ENCODE results near the gene HLA-DPB1.

Gene HLA-DPB1

DNA sequence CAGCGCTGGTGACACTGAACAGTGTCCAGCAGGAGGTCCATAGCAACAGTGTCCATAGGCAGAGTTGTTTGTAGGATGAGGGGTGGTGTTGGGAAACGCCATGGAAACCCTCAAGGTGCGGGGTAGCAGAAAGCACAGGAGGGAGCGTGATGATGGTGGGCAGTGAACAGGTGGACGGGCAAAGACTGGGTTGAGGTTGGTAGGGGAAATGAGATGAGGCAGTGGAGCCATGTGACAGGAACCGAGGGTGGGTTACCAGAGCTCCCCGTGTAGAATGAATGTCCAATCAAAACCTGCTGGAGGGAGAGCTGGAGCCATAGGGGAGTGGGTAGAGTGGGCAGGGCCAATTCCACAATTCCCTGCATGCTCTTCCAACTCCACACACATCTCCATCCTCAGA is 38.0 kb downstream of the HLA-DPB1 start:
- ChIA-PET CTCF (interaction anchor here (0.7 to 1.7 kb wide), 18 partner anchors 10 to 135 kb away, joined by 3 to 14 read pairs (median 4); no protein-coding TSS in a partner anchor), POLR2A (interaction anchor here (0.8 to 1.4 kb wide), 2 partner anchors 40 to 142 kb away, joined by 4 to 10 read pairs; partner anchors contain the start of gene HLA-DPA1)
- DNase-seq (ENCODE audit: extremely low spot score) = no peak

DNA sequence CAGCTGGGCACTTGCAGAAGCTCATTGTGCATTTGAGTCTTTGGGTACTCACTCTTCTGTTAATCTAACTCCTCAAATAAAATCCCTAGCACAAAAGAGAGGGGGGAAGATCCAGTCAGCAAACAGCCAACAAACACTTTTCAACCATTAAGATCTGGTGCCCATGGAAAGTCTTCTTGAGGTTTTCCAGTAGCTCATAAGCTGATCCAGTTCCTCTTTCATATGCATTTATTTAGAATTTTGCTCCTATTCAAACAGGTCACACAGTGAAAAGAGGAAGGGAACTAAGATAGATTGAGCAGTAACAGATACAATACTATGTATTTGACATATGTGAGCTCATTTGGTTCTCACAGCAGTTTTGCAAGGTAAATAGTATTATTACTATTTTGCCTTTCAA is 38.6 kb downstream of the HLA-DPB1 start:
- TF ChIP-seq, protein P1, sequence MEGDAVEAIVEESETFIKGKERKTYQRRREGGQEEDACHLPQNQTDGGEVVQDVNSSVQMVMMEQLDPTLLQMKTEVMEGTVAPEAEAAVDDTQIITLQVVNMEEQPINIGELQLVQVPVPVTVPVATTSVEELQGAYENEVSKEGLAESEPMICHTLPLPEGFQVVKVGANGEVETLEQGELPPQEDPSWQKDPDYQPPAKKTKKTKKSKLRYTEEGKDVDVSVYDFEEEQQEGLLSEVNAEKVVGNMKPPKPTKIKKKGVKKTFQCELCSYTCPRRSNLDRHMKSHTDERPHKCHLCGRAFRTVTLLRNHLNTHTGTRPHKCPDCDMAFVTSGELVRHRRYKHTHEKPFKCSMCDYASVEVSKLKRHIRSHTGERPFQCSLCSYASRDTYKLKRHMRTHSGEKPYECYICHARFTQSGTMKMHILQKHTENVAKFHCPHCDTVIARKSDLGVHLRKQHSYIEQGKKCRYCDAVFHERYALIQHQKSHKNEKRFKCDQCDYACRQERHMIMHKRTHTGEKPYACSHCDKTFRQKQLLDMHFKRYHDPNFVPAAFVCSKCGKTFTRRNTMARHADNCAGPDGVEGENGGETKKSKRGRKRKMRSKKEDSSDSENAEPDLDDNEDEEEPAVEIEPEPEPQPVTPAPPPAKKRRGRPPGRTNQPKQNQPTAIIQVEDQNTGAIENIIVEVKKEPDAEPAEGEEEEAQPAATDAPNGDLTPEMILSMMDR (IDR thresholded peaks at IDR 0.05; ENCODE audit: control extremely low read depth, extremely low read depth, low read depth, missing control alignments) = no peak
- CTCF ChIA-PET = interaction anchor here (0.6 to 1.7 kb wide), 23 partner anchors 9 to 134 kb away, joined by 3 to 14 read pairs (median 3); no protein-coding TSS in a partner anchor
- POLR2A ChIA-PET = interaction anchor here (0.8 to 1.4 kb wide), 3 partner anchors 41 to 142 kb away, joined by 3 to 10 read pairs (median 4); partner anchors contain the start of gene HLA-DPA1
- no peak for DNase-seq (ENCODE audit: extremely low spot score)

More for the DNA sequence above, 38.0 kb downstream of the HLA-DPB1 start:
- TF ChIP-seq, protein P1 (IDR thresholded peaks at IDR 0.05; ENCODE audit: control extremely low read depth, extremely low read depth, low read depth, missing control alignments) = no peak

DNA sequence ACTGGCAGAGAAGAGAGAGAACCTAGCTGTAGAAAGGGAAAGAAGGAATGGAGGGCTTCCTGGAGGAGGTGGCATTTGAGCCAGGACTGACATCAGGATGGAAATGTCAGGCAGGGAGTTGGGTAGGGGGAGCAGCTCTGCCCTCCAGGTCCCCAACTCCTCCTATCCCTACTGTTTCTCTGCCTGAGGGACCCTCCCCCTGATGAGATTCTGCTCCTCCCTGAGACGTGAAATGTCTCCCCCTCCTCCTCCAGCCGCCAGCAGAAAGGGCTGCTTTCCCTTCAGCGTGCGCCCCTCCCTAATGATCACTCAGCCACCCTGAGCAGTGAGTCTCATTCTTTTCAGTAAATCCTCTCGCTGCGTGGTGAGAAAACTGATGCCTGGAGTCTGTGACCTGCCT is 40.6 kb downstream of the HLA-DPB1 start:
- TF ChIP-seq, protein P1 (IDR thresholded peaks at IDR 0.05; ENCODE audit: control extremely low read depth, extremely low read depth, low read depth, missing control alignments) = no peak
- ChIA-PET CTCF (interaction anchor here (0.8 to 6.8 kb wide), 7 partner anchors 11 to 132 kb away, joined by 3 to 66 read pairs (median 9); no protein-coding TSS in a partner anchor), POLR2A (no interaction called here)
- DNase-seq (ENCODE audit: extremely low spot score) = no peak

DNA sequence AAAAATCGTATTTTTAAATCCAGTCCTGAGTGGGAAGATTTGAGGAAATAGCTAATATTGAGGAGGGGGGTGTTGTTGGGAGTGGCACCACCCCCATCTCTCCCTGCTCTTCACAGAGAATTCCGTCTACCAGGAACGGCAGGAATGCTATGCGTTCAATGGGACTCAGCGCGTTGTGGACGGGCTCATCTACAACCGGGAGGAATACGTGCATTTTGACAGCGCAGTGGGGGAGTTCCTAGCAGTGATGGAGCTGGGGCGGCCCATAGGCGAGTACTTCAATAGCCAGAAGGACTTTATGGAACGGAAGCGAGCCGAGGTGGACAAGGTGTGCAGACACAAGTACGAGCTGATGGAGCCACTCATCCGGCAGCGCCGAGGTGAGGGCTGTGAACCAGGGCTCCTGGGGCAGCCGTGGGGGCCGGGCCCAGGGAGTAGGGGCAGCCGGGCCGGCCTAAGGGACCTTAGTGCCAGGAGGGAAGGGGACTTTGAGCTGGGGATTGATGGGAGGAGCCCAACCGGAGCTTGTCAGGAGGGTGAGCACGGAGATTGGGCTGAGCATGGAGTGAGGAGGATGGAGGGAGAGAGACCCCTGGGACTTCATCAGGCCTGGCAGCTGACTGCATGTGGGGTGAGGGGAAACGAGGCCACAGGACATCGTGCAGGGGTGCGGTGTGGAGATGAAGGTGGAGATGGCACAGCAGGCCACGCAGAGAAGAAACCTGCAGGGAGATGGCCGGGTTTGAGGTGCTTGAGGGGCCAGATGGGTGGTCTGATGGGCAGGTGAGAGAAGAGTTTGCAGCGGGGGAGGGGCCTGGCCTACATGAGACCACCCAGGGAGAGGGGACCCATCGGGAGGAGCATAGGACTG is 41.3 kb downstream of the HLA-DPB1 start:
- POLR2A ChIA-PET = no interaction called here
- CTCF ChIA-PET = interaction anchor here (0.8 to 6.8 kb wide), 8 partner anchors 11 to 133 kb away, joined by 3 to 66 read pairs (median 8); no protein-coding TSS in a partner anchor
- DNase-seq (ENCODE audit: extremely low spot score) = no peak
- TF ChIP-seq, protein P1 (IDR thresholded peaks at IDR 0.05; ENCODE audit: control extremely low read depth, extremely low read depth, low read depth, missing control alignments) = no peak

DNA sequence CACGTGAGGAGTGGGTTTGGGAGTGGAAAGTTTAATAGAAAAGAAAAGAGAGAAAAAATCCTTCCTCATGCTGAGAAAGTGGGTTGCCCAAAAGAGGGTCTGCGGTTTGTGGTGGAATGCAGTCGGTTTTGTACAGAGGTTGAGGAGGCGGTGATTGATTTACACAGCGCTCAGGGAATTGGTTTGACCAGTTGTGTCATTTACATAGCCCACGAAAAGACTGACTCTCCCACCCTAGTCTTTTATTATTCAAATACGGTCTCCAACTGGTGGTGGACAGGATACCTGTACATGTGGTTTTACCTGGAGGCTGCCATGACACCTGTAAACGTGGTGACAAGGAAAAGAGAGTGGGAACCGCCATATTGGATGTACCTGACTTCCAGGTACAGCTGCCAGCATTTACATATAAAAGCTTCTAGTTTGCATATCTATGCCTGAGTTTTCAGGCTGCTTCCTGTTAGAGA is 42.1 kb downstream of the HLA-DPB1 start:
- TF ChIP-seq, protein P1 (IDR thresholded peaks at IDR 0.05; ENCODE audit: control extremely low read depth, extremely low read depth, low read depth, missing control alignments) = no peak
- ChIA-PET POLR2A (no interaction called here), CTCF (interaction anchor here (0.6 to 6.8 kb wide), 13 partner anchors 8 to 302 kb away, joined by 3 to 66 read pairs (median 4); no protein-coding TSS in a partner anchor)
- DNase-seq (ENCODE audit: extremely low spot score) = no peak

DNA sequence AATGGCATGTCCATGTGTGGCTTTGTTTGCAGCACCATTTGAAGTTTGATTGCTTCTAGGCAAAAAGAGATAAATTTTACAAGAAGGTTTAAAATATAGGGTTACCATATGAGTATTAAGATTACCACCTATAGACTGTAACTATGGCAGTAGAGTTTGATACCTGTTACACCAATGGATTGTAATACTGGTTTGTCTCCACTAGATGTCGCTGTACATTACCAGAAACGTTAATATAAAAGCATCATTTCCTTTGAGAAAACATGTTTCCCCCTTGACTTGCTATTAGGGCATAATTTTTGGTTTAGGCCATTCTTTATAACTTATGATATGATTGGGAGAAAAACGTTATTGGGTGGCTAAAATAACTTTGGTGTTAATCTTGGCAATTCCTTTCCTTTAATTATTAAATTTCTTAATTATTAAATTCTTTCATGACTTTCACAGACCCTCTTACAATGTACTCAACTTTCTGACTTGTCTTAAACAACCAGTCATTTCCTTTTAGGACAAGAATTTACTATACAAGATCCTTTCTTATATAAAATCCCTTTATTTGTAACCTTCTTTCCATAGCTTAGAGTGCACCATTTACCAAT is 42.8 kb downstream of the HLA-DPB1 start:
- CTCF ChIA-PET = interaction anchor here (0.6 to 6.8 kb wide), 19 partner anchors 9 to 128 kb away, joined by 3 to 66 read pairs (median 4); no protein-coding TSS in a partner anchor
- POLR2A ChIA-PET = no interaction called here
- DNase-seq (ENCODE audit: extremely low spot score) = peak; percentile 45
- TF ChIP-seq, protein P1 (IDR thresholded peaks at IDR 0.05; ENCODE audit: control extremely low read depth, extremely low read depth, low read depth, missing control alignments) = peak; percentile 67
